HEK293 (cell line): ENCODE measurements around the gene MPV17L.

Source experiments
- CTCF ChIA-PET: fragments of 350-600 bp; formaldehyde crosslinking; extraction: SDS; loops from one replicate; lab custom pipeline; 2021; ENCODE audit warnings: antibody characterized with exemption; lab: Yijun Ruan, JAX
- POLR2A ChIA-PET: fragments of 300-600 bp; formaldehyde crosslinking; extraction: SDS; loops from one replicate; lab custom pipeline; 2020; ENCODE audit warnings: antibody characterized with exemption, inconsistent platforms; lab: Yijun Ruan, JAX
- H3K27ac ChIP-seq: fragments of 200-500 bp; sonication (Bioruptor generic); 2 replicates; pipeline ENCODE4 v1.5.1; 2014; ENCODE audit warnings: low read depth, low read length, control low read depth, inconsistent platforms; ENCODE audit errors: extremely low read depth
- H3K36me3 ChIP-seq, 2 experiments: fragments of 200-500 bp in 1 of 2; sonication (Bioruptor generic) in 1 of 2; 1 replicate in 1 of 2; 2 replicates in 1 of 2; pipeline ENCODE4 v1.5.1; 2014 to 2017; ENCODE audit warnings: inconsistent platforms in 2 of 2, low read length in 2 of 2; ENCODE audit not compliant: control insufficient read depth in 2 of 2, insufficient read depth in 1 of 2
- H3K4me1 ChIP-seq: fragments of 200-500 bp; sonication (Bioruptor generic); 2 replicates; pipeline ENCODE4 v1.5.1; 2014; ENCODE audit warnings: mild to moderate bottlenecking, low read length, inconsistent platforms; ENCODE audit not compliant: control insufficient read depth, insufficient read depth
- H3K4me3 ChIP-seq: 2 replicates; pipeline ENCODE4 v1.5.1; 2011; ENCODE audit warnings: low read depth, mild to moderate bottlenecking, control low read depth, low read length, moderate library complexity
- H3K9me3 ChIP-seq: fragments of 200-500 bp; sonication (Bioruptor generic); 2 replicates; pipeline ENCODE4 v1.5.1; 2014; ENCODE audit warnings: low read depth, low read length, inconsistent platforms; ENCODE audit not compliant: control insufficient read depth, insufficient read depth
- GFI1B ChIP-seq: fragments of 450-650 bp; formaldehyde crosslinking; IDR thresholded peaks from 2 replicates; pipeline ENCODE4 v1.5.1; 2016; ENCODE audit warnings: missing biosample characterization, missing genetic modification characterization
- HOXD13 ChIP-seq: sonication (generic); formaldehyde crosslinking; IDR thresholded peaks from 2 replicates; pipeline ENCODE4 v1.8.0; 2022; ENCODE audit warnings: missing genetic modification reagents, borderline replicate concordance
- IKZF3 ChIP-seq: fragments of 450-650 bp; IDR thresholded peaks from 2 replicates; pipeline ENCODE4 v1.5.0; 2018; ENCODE audit warnings: missing biosample characterization, mild to moderate bottlenecking, missing genetic modification characterization, moderate library complexity
- KLF17 ChIP-seq: fragments of 450-650 bp; formaldehyde crosslinking; IDR thresholded peaks from 2 replicates; pipeline ENCODE4 v1.5.1; 2016; ENCODE audit warnings: missing biosample characterization, missing genetic modification characterization
- OSR2 ChIP-seq: fragments of 450-650 bp; formaldehyde crosslinking; IDR thresholded peaks from 2 replicates; pipeline ENCODE4 v1.5.1; 2016; ENCODE audit warnings: missing biosample characterization, missing genetic modification characterization
- OVOL3 ChIP-seq: fragments of 450-650 bp; formaldehyde crosslinking; IDR thresholded peaks from 2 replicates; pipeline ENCODE4 v1.5.1; 2016; ENCODE audit warnings: missing biosample characterization, missing genetic modification characterization
- PRDM10 ChIP-seq: fragments of 450-650 bp; formaldehyde crosslinking; IDR thresholded peaks from 2 replicates; pipeline ENCODE4 v1.5.1; 2016; ENCODE audit warnings: missing biosample characterization, missing genetic modification characterization
- SP7 ChIP-seq: fragments of 450-650 bp; formaldehyde crosslinking; IDR thresholded peaks from 2 replicates; pipeline ENCODE4 v1.5.1; 2016; ENCODE audit warnings: missing biosample characterization, missing genetic modification characterization
- TRIM28 ChIP-seq: IDR thresholded peaks from 2 replicates; pipeline ENCODE4 v1.6.1; 2011; ENCODE audit warnings: low read length, control low read depth, borderline replicate concordance
- ZBTB10 ChIP-seq: fragments of 450-650 bp; formaldehyde crosslinking; IDR thresholded peaks from 2 replicates; pipeline ENCODE4 v1.5.1; 2016; ENCODE audit warnings: missing biosample characterization, missing genetic modification characterization
- ZNF10 ChIP-seq: fragments of 450-650 bp; formaldehyde crosslinking; IDR thresholded peaks from 2 replicates; pipeline ENCODE4 v1.5.1; 2017; ENCODE audit warnings: missing biosample characterization, missing genetic modification characterization
- ZNF133 ChIP-seq: fragments of 450-650 bp; formaldehyde crosslinking; IDR thresholded peaks from 2 replicates; pipeline ENCODE4 v1.5.1; 2016; ENCODE audit warnings: missing biosample characterization, missing genetic modification characterization
- ZNF202 ChIP-seq: fragments of 450-650 bp; formaldehyde crosslinking; IDR thresholded peaks from 2 replicates; pipeline ENCODE4 v1.5.1; 2016; ENCODE audit warnings: missing biosample characterization, missing genetic modification characterization, borderline replicate concordance
- ZNF274 ChIP-seq, 2 experiments: fragments of 200-500 bp in 1 of 2; fragments of 450-650 bp in 1 of 2; sonication (Bioruptor generic) in 1 of 2; formaldehyde crosslinking in 1 of 2; IDR thresholded peaks; 2 replicates each; pipeline versions ENCODE4 v1.5.1 to v1.6.1; 2014 to 2016; ENCODE audit warnings: borderline replicate concordance in 1 of 2, inconsistent platforms in 1 of 2, low read length in 1 of 2, missing biosample characterization in 1 of 2, missing genetic modification characterization in 1 of 2
- ZNF335 ChIP-seq: fragments of 450-650 bp; formaldehyde crosslinking; conservative IDR thresholded peaks from 2 replicates; pipeline ENCODE4 v1.5.1; 2016; ENCODE audit warnings: missing biosample characterization, missing genetic modification characterization
- ZNF398 ChIP-seq: fragments of 450-650 bp; formaldehyde crosslinking; IDR thresholded peaks from 2 replicates; pipeline ENCODE4 v1.5.1; 2017; ENCODE audit warnings: missing biosample characterization, missing genetic modification characterization
- ZNF404 ChIP-seq: fragments of 450-650 bp; formaldehyde crosslinking; IDR thresholded peaks from 2 replicates; pipeline ENCODE4 v1.5.1; 2017; ENCODE audit warnings: missing biosample characterization, missing genetic modification characterization
- ZNF426 ChIP-seq: fragments of 450-650 bp; formaldehyde crosslinking; IDR thresholded peaks from 2 replicates; pipeline ENCODE4 v1.5.1; 2017; ENCODE audit warnings: missing biosample characterization, missing genetic modification characterization, mild to moderate bottlenecking, inconsistent platforms, moderate library complexity
- ZNF48 ChIP-seq: fragments of 450-650 bp; formaldehyde crosslinking; IDR thresholded peaks from 2 replicates; pipeline ENCODE4 v1.5.1; 2016; ENCODE audit warnings: missing biosample characterization, missing genetic modification characterization
- ZNF529 ChIP-seq: fragments of 450-650 bp; formaldehyde crosslinking; IDR thresholded peaks from 2 replicates; pipeline ENCODE4 v1.5.1; 2017; ENCODE audit warnings: missing genetic modification characterization, missing biosample characterization; ENCODE audit not compliant: insufficient replicate concordance
- ZNF571 ChIP-seq: fragments of 450-650 bp; formaldehyde crosslinking; IDR thresholded peaks from 2 replicates; pipeline ENCODE4 v1.5.0; 2017; ENCODE audit warnings: missing biosample characterization, missing genetic modification characterization
- ZNF626 ChIP-seq: fragments of 450-650 bp; sonication (Bioruptor Pico); formaldehyde crosslinking; IDR thresholded peaks from 2 replicates; pipeline ENCODE4 v1.5.1; 2018; ENCODE audit warnings: missing biosample characterization, missing genetic modification characterization, inconsistent platforms
- ZNF777 ChIP-seq: fragments of 450-650 bp; formaldehyde crosslinking; IDR thresholded peaks from 2 replicates; pipeline ENCODE4 v1.5.1; 2017; ENCODE audit warnings: missing biosample characterization, missing genetic modification characterization, borderline replicate concordance
- ZNF843 ChIP-seq: fragments of 450-650 bp; formaldehyde crosslinking; IDR thresholded peaks from 2 replicates; pipeline ENCODE4 v1.5.1; 2016; ENCODE audit warnings: missing biosample characterization, missing genetic modification characterization
- ZXDB ChIP-seq: fragments of 450-650 bp; formaldehyde crosslinking; IDR thresholded peaks from 2 replicates; pipeline ENCODE4 v1.5.1; 2016; ENCODE audit warnings: missing biosample characterization, missing genetic modification characterization
- TF ChIP-seq, protein P1 (sequence below): fragments of 450-650 bp; IDR thresholded peaks from 2 replicates; pipeline ENCODE4 v1.5.1; 2018; ENCODE audit warnings: missing biosample characterization, missing genetic modification characterization

Gene MPV17L

DNA sequence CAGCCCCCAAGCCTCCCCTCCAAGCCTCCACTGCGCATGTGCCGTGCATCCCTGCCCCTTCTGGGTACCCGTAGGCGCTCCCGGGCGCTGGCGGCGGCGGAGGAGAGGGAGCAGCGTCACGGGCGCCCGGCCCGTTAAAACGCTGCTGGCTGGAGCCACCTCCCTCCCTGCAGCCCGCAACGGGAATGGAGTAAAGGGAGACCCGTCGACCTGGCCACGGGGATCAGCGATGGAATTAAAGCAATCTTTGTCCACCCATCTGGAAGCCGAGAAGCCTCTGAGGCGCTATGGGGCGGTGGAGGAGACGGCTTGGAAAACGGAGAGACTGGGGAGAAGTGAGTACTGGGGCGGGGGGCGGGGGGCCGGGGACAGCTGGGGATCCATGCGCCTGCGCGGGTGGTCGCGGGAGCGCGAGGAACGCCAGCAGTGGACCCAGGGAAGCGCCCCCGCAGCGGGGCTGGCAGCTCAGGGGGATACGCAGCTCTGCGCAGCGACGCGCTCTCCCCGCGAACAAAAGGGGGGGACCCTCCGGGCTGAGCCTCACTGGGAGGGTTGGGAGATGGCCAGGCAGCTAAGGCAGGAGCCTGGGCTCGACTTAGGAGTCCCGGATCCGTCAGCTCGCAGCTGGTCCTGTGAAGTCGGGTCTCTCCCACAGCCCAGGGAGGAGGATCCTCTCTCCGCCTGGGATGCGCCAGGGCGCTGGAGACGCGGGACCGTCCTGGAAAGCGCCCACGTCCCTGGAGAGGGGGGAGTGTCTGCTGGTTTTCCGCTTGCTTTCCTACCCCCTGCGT is 39.1 kb downstream of the MPV17L start, which contains the start of gene BMERB1 (continued):
- TF ChIP-seq IKZF3, result peak; percentile 86
- peak; percentile 81 for TF ChIP-seq ZNF335 (tag by site-specific recombination)
- TF ChIP-seq SP7 (tag by site-specific recombination), result no peak
- TF ChIP-seq ZNF529 (tag by site-specific recombination), result no peak
- 0 out of 2 replicates have a peak, but pooled peaks have one; percentile 34 for TF ChIP-seq ZBTB10
- no peak for TF ChIP-seq ZNF10 (tag by site-specific recombination)
- TF ChIP-seq ZNF133, result no peak
- TF ChIP-seq ZNF626 (tag by site-specific recombination), result no peak
- no peak for TF ChIP-seq ZNF843 (tag by site-specific recombination)
- TF ChIP-seq, protein P1, sequence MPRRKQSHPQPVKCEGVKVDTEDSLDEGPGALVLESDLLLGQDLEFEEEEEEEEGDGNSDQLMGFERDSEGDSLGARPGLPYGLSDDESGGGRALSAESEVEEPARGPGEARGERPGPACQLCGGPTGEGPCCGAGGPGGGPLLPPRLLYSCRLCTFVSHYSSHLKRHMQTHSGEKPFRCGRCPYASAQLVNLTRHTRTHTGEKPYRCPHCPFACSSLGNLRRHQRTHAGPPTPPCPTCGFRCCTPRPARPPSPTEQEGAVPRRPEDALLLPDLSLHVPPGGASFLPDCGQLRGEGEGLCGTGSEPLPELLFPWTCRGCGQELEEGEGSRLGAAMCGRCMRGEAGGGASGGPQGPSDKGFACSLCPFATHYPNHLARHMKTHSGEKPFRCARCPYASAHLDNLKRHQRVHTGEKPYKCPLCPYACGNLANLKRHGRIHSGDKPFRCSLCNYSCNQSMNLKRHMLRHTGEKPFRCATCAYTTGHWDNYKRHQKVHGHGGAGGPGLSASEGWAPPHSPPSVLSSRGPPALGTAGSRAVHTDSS (tag by site-specific recombination), result no peak
- TF ChIP-seq GFI1B (tag by site-specific recombination), result no peak
- peak; percentile 85 for TF ChIP-seq ZXDB (tag by site-specific recombination)
- no peak for TF ChIP-seq KLF17
- 0 out of 2 replicates have a peak, but pooled peaks have one; percentile 21 for TF ChIP-seq ZNF777
- no peak for TF ChIP-seq OVOL3 (tag by site-specific recombination)
- no peak for TF ChIP-seq ZNF404 (tag by site-specific recombination)
- TF ChIP-seq ZNF202 (tag by site-specific recombination), result no peak
- no peak for TF ChIP-seq TRIM28
- no peak for TF ChIP-seq ZNF48 (tag by site-specific recombination)
- no peak for TF ChIP-seq HOXD13 (CRISPR knock-in tag)
- no peak for TF ChIP-seq ZNF571 (tag by site-specific recombination)

GRCh38 chr16:15435216-15435864 is 39.8 kb downstream of the MPV17L start:
- CTCF ChIA-PET, result no interaction called here
- Histone ChIP-seq H3K36me3 (no peaks in the 10 kb centered on the region), H3K9me3 (no peaks in the 10 kb centered on the region), H3K27ac (no peak overlapping the region), H3K4me3 (peak overlapping the region; percentile 63), H3K4me1 (no peaks in the 10 kb centered on the region)
- POLR2A ChIA-PET, result interaction anchor here (0.6 to 1.2 kb wide), 2 partner anchors 9 to 223 kb away, joined by 3 read pairs; no protein-coding TSS in a partner anchor
- no peak for TF ChIP-seq ZNF274 (IDR thresholded peaks at IDR 0.05; ENCODE audit: low read length)
- no peak for TF ChIP-seq ZNF274 (tag by site-specific recombination; IDR thresholded peaks at IDR 0.05; ENCODE audit: borderline replicate concordance)
- TF ChIP-seq ZNF398 (tag by site-specific recombination), result 0 out of 2 replicates have a peak, but pooled peaks have one; percentile 18
- TF ChIP-seq ZNF426, result no peak
- TF ChIP-seq PRDM10 (tag by site-specific recombination), result peak; percentile 43; the same call in 1 of the 2 replicates
- no peak for TF ChIP-seq OSR2 (tag by site-specific recombination)
